IMR-90 (cell line): Measurements from ENCODE around the gene TEKT1.

Experiments used
- CHD1 ChIP-seq: IDR thresholded peaks from 2 replicates; pipeline ENCODE4 v1.6.1; 2012; ENCODE audit warnings: low read depth, low read length, improper control_type of control experiment
- FOS ChIP-seq: fragments of 150-350 bp; IDR thresholded peaks from 2 replicates; pipeline ENCODE4 v1.6.1; 2016; ENCODE audit warnings: low read depth, low read length
- MAZ ChIP-seq: IDR thresholded peaks from 2 replicates; pipeline ENCODE4 v1.6.1; 2012; ENCODE audit warnings: low read depth, mild to moderate bottlenecking, low read length, improper control_type of control experiment, moderate library complexity, borderline replicate concordance
- TF ChIP-seq, protein P1 (sequence below): conservative IDR thresholded peaks from 2 replicates; pipeline ENCODE4 v1.5.1; 2012; ENCODE audit warnings: mild to moderate bottlenecking, low read depth, low read length, improper control_type of control experiment

DNA sequence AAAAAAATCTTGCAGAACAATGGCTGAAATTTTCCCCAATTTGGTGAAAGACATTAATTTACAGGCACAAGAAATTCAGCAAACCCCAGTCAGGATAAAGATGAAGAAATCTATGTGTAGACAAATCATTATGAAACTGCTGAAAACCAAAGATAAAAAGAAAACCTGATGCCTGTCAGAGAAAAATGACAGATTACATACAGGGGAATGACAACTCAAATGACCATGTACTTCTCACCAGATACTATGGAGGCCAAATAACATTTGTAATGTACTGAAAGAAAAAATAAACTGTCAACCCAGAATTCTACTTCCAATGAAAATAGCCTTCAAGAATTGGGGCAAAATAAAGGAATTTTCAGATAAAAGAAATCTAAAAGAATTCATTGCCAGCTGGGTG is 82.9 kb downstream of the TEKT1 start:
- TF ChIP-seq, protein P1, sequence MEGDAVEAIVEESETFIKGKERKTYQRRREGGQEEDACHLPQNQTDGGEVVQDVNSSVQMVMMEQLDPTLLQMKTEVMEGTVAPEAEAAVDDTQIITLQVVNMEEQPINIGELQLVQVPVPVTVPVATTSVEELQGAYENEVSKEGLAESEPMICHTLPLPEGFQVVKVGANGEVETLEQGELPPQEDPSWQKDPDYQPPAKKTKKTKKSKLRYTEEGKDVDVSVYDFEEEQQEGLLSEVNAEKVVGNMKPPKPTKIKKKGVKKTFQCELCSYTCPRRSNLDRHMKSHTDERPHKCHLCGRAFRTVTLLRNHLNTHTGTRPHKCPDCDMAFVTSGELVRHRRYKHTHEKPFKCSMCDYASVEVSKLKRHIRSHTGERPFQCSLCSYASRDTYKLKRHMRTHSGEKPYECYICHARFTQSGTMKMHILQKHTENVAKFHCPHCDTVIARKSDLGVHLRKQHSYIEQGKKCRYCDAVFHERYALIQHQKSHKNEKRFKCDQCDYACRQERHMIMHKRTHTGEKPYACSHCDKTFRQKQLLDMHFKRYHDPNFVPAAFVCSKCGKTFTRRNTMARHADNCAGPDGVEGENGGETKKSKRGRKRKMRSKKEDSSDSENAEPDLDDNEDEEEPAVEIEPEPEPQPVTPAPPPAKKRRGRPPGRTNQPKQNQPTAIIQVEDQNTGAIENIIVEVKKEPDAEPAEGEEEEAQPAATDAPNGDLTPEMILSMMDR, result no peak
- TF ChIP-seq MAZ, result no peak
- no peak for TF ChIP-seq FOS
- no peak for TF ChIP-seq CHD1
